NCI-H2029 treated with DMSO at 0.1 percent for 48 hours (cell line): ENCODE measurements around the gene POLR2F.
"Not testable (repeated sequence)": the region's sequence is repeated elsewhere in the genome, so short reads cannot be mapped to it uniquely, and the experiment has no call there.

Source experiments
- DNase-seq: peaks from one replicate; lab custom pipeline; 2025; lab: John Stamatoyannopoulos, UW

POLR2F gene

DNA sequence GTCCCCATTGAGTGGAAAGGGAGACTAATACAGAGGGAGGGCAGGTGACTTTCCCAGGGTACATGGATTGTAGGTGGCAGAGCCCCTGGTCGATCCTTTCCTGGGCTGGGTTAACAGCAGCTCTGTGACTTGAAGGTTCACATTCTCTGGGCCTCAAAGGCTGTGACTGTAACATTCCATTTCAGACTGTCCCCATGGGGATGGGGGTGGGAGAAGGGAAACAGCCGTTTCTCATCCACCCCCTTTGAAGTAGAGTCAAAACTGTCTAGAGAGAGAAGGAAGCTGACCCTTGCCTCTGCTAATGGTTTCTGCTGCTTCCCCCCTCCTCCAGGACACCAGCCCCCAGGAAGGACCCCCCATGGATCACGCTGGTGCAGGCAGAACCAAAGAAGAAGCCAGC lies 28.2 kb upstream of the POLR2F start:
- no peak for DNase-seq

DNA sequence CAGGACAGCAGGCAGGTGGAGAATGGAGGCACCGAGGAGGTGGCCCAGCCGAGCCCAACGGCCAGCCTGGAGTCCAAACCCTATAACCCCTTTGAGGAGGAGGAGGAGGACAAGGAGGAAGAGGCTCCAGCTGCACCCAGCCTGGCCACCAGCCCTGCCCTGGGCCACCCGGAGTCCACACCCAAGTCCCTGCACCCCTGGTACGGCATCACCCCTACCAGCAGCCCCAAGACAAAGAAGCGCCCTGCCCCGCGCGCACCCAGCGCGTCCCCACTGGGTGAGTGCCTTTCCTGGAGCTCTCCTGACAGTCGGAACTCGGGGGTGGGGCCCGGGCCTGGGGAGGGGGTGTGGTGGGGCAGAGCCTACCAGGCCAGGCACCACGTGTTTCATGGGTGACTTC lies 27.7 kb upstream of the POLR2F start:
- no peak for DNase-seq

DNA sequence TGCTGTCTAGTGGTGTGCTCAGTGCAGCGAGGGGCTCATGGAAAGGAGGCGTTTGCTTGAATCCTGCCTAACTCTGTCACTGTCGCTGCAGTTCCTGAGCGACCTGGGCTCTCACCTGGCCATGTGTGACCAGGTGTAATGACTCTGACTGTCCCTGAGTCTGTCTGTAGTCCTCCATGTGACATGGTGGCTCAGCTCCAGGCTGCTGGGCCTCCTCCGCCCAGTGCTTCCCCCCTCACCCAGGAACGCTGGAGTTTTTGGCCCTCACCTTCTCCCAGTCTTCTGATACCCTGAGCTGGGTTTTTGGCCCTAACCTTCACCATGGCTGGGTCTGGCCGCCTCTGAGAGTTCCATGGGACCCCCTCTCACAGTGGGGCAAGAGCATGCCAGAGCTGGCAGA lies 27.1 kb upstream of the POLR2F start:
- no peak for DNase-seq

DNA sequence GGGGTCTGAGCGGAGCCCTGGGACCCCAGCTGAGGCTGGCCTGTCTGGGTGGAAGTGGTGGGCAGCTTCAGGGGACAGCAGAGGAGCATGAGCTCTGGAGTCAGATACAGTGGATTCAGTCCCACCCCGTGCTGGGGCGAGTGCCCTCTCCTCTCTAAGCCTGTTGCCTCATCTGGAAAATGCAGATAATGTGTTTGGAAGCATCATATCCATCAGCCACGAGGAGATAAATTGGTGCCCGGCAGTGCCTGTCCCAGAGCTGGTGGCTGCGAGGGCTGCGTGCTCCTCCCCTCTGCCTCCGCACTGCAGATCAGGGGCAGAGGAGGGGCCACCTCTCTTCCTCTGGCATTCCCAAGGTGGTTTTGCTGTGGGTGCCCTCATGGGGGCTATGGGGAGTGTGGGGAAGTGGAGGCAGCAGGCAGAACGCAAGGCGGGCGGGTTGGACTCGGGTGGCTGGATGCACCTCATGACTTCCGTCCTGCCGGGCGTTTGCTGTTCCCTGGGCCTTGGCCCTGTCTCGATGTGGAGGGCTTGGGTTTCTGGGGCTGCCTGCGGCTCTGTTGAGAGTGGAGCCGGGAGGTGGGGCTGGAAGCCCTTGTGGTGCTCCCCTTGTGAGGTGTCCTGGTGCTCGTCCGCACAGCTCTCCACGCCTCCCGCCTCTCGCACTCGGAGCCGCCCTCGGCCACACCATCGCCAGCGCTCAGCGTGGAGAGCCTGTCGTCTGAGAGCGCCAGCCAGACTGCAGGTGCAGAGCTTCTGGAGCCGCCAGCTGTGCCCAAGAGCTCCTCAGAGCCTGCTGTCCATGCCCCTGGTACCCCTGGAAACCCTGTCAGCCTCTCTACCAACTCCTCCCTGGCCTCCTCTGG lies 26.5 kb upstream of the POLR2F start:
- DNase-seq: no peak

DNA sequence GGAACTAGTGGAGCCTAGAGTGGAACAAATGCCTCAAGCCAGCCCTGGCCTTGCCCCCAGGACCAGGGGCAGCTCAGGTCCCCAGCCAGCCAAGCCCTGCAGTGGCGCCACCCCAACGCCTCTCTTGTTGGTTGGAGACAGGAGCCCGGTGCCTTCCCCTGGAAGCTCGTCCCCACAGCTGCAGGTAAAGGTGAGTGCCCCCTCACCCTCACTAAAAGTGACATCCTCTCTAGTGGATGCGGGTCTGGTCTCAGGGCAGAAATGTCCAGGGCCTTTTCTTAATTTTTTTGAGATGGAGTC lies 25.9 kb upstream of the POLR2F start:
- no peak for DNase-seq

DNA sequence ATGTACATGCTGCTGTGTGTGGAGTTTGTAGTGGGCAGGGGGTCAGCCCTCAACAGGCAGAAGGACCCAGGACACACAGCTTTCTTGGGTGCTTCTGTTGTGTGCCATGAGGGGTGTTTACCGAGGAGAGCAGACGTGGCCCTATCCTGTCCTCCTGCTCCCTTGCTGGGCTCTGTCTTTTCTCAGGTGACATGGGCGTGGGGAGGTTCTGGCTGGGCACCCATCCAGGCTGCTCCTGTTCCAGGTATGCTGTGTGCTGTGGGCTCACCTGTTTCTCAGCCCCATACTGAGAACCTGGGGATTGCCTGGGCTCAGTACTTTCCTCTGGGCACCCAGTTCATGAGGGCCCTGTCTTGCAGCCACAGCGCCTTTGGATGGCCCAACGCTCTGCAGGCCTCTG lies 24.1 kb upstream of the POLR2F start:
- DNase-seq: no peak

DNA sequence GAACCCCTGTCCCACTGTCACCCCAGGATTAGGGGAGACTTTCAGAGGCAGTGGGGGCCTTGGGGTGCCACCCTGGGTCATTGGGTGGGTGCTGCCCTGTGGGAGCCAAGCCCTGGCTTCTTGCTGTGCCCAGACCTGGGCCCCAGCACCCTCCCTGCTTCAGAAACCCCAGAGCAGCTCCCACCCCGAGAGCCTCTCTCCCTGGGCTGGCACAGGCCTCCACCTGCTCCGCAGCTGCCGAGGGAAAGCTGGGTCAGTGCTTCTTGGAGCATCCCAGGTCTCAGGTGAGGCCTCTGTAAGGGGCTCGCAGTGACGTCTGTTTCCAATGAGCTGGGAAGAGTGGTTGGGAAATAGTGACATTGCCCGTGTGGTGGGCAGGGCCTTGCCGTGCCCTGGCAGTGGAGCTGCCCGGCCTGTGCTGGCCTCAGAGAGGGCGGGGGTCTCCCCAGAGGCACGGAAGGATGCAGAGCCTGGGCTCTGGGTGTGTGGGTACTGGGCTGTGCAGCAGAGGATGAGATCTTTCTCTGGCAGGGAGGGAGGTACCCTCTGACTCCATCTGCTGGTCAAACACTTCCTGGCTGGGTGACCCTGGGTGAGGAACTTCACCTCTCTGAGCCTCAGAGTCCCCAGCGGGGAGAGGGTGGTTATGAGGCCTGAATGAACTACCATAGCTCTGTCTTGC lies 23.1 kb upstream of the POLR2F start:
- DNase-seq: no peak

DNA sequence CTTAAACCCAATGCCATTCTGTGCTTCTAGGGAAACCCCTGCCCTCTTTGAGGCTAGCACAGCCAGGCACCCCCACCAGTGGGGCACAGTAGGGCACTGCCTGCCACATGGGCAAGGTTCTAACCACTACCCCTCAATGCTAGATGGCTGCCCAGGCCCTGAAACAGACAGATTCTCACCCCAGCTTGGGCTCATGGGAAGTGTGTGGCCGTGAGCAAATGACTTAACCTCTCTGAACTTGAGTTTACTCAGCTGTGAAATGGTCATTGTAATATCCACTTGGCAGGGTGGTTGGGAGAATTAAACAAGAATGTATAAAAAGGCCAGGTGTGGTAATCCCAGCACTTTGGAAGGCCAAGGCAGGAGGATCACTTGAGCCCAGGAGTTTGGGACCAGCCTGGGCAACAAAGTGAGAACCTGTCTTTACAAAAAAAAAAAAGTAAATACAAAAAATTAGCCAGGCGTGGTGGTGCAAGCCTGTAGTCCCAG lies 22.5 kb upstream of the POLR2F start:
- DNase-seq: no peak

DNA sequence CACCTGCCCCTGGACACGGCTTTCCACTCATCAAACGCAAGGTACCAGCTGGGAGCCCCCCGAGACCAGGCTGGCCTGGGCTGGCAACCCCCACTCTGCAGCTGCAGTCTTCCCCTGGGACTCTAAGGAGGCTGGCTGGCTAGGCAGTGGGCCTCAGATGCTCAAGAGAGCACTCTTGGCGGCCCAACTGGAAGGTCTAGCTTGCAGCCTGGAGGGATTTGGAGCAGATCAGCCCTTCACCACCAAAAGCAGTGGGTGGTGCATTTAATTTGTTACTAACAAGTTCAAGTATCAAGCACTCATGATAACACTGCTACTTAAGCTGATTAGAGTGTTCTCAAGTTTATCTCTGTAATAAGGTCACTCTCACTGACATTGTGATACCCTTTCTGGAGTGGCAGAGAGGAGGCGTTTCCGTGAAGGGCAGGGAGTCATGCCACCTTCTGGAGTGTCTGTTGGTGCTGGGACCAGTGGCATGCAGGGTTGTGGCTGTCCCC lies 21.6 kb upstream of the POLR2F start:
- peak; percentile 10 for DNase-seq

DNA sequence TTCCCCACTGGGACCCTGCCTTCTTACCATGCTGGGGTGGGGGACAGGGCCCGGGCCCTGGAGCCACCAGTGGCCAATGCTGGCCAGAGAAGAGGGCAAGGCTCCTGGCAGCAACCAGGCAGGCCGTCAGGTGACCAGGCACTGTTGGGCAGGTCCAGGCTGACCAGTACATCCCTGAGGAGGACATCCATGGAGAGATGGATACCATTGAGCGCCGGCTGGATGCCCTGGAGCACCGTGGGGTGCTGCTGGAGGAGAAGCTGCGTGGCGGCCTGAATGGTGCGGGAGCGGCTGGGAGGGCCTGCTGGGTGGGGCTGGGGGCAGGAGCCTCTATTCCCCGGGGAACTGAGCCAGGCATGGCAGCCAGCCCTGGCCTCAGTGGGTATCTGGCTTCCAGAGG lies 21.1 kb upstream of the POLR2F start:
- DNase-seq: no peak

DNA sequence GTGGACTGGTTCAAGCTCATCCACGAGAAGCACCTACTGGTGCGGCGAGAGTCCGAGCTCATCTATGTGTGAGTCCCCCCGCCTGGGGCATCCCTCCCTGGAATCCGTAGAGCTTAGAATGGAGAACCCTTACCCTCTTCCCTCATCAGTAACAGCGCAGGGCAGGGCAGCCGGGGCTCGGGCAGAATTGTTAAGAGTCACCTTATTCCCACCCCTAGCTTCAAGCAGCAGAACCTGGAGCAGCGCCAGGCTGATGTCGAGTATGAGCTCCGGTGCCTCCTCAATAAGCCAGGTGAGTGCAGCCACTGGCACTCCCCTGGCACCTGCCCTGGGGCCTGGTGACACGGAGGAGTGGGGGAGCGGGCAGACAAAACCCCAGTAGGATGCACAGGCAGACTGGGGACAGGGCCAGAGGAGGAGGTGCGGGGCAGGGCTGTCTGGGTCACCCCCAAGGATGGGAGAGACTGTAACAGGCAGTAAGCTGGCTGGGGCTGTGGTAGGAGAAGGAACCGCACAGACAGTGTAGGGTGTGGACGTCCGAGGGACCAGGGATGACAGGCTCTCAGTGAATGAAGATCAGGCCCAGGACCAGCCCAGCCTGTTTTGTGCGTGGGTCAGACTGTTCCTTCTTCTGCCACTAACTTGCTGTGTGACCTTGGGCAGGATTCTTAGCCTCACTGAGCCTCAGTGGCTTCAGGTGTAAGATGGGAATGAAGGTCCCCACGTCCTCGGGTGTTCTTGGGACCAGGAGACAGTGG lies 20.5 kb upstream of the POLR2F start:
- peak; percentile 52 for DNase-seq

DNA sequence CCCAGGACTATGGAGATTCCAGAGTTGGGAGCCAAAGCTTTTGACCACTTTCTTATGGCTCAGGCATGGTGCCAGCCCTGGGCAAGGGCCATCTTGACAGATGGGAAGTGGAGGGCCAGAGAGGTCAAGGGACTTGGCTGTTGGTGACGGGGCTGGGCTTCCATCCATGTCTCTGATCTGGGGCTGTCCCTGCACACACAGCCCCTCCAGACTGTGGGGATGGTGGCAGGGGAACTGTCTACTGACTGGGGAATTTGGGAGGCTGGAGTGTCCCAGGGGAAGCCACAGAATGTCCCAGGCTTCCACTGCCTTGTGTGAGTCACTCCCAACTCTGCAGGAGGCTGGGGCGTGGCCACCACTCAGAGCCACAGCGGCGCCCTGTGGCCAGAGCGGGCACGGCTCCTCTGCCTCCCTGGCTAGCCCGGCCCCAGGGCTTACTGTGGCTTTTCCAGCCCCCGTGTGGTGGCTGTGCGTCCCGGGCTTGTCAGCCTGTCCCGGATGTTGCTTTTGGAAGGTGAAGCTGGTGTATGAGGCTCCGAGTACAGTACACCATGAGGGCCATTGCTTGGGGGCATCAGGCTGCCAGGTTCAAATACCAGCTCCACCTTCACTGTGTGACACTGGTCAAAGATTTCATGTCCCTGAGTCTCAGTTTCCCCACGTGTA lies 19.7 kb upstream of the POLR2F start:
- DNase-seq: peak; percentile 19

DNA sequence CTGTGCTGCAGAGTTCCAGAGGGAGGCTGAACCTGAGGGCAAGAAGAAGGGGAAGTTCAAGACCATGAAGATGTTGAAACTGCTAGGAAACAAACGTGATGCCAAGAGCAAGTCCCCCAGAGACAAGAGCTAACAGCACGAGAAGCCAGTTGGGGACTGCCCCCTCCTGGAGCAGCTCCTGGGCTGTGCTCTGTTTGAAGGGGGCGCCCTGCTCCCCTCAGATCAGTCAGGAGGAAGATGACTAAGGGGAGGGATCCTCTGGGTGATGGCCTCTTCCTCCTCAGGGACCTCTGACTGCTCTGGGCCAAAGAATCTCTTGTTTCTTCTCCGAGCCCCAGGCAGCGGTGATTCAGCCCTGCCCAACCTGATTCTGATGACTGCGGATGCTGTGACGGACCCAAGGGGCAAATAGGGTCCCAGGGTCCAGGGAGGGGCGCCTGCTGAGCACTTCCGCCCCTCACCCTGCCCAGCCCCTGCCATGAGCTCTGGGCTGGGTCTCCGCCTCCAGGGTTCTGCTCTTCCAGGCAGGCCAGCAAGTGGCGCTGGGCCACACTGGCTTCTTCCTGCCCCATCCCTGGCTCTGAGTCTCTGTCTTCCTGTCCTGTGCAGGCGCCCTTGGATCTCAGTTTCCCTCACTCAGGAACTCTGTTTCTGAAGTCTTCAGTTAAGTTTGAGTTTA lies 12.7 kb upstream of the POLR2F start:
- DNase-seq: no peak

DNA sequence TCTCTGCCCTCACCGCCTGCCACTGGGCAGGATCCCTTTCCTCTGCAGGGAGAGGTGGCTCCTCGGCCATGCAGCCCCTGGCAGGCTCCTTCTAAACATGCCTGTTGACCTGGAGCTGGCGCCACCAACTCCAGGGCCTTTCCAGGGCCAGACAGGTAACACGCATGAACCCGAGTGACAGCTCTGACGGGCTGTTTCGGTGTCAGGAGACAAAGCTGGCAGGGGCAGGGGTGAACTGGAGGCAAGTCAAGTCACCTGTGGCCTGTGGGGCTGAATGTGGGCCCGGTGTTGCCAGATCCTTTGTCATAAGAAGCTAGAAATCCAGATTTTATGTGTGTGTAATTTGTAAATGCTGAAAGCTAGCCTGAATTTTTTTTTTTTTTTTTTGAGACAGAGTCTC lies 11.4 kb upstream of the POLR2F start:
- no peak for DNase-seq

DNA sequence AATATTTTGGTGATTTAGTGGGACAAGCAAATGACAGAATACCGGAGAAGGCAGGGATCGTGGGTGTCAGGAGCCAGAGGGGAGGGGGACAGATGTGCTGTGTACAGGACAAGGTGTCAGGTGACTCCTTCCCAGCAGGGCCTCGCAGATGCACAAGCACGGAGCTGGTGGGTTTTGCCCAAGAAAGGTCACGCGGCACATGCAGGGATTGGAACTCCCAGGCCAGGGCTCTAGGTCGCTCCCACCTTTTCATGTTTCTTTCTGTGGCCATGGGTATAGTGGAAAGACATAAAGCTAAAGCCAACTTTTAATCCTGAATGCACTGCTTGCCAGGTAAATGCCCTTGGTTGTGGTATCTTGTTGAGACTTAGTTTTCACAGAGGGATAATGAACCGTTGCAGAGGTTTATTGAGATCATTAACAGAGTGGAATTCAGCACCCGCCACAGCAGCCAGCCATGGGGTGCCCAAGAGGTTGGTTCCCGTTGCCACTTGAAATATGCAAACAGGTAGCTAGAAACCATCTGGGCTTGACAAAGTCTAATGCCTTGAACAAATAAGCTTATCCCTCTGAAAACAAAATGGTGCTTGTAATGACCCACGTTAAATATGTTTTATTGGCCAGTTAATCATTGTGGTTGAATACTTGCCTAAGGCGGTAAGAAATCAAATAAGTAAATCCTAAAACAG lies 10.2 kb upstream of the POLR2F start:
- DNase-seq: no peak

DNA sequence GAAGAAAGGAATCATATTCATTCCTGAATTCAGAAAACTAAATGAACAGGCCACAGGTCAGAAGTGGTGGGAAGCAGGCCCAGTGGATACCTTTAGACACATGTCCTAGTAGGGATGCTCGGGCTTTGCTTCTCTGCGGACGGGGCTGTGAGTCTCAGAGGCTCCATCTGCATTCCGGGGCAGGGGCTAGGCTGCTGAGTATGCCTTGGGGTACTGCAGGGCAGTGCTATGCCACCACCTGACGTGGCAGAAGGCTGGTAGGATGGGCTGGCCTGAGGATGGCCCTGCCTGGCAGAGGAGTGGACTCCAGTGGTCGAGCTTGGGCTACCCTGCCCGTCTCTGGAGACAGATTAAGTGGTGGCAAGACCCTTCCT lies 9.7 kb upstream of the POLR2F start:
- DNase-seq: no peak

DNA sequence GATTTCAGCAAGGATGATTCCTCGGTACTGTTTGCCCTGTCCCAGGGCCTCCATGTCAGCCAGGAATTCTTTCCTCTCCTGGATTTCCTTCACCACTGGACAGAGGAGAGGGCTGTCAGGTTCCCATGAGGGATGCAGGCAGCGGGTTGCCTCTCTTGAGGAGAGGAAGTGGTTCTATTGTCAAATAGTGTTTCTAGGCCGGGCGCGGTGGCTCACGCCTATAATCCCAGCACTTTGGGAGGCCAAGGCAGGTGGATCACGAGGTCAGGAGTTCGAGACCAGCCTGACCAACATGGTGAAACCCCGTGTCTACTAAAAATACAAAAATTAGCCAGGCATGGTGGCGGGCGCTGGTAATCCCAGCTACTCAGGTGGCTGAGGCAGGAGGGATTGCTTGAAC lies 9.1 kb upstream of the POLR2F start:
- DNase-seq: not testable (repeated sequence)

DNA sequence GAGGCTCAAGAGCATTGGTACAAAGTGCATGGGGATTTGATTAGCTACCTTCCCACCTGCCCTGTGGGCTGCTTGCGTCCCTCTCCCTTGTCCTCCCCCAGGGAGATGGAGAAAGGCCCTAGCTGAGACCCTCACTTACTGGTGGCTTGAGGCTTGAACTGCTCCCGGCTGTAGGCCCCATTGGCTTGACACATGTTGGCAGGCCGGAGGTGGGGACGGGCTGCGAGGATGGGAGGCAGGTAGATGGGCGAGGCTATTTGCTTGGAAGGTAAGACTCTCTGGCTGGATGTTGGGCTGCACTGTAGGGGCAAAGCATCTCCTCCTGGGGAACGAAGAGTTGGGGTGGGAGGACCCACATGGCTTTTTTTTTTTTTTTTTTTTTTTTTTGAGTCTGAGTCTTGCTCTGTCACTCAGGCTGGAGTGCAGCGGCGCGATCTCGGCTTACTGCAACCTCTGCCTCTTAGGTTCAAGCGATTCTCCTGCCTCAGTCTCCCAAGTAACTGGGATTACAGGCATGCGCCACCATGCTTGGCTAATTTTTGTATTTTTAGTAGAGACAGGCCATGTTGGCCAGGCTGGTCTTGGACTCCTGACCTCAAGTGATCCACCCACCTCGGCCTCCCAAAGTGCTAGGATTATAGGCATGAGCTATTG lies 6.2 kb upstream of the POLR2F start:
- not testable (repeated sequence) for DNase-seq

DNA sequence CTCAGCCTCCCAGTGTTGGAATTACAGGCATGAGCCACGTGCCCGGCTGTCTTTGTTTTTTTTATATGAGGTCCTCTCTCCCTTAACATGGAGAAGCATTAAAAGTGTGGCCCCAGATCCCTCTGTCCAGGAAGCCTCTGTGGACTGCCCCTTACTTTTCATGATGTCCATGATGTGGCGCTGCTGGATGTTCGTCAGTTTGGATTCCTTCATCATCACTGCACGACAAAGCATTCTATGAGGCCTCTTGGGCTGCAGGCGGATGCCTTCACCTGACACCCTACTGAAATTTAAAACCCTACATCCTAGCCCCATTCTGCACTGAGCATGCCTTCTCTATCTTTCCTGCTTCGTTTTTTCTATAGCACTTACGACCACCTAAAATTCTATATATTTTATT lies 2.2 kb upstream of the POLR2F start:
- DNase-seq: no peak

DNA sequence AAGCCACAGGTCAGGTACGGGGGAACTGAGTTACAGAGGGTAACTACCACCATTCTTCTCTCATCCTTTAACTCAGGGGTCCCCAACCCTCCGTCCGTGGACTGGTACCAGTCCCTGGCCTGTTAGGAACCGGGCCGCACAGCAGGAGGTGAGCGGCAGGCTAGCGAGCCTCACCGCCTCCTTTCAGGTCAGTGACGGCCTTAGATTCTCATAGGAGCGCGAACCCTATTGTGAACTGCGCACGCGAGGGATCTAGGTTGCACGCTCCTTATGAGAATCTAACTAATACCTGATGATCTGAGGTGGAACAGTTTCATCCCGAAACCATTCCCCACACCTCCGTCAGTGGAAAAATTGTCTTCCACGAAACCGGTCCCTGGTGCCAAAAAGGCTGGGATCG lies 870 bp upstream of the POLR2F start:
- not testable (repeated sequence) for DNase-seq

DNA sequence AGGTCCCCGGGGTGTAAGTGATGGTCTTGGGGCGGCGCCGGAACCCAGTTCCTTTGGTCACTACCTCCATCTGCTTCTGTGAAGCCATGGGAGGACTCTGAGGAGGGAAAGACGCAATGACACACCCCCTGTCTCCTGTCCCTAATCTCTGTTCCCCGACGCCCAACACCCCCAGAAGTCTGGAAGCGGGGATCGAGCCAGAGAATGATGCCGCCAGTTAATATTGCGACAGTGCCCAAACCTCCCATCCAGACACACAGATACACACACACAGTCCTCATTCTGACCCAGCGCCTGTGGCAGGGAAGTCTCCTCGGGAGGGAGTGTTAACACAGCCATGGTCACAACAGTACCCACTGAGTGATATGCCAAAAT lies 450 bp upstream of the POLR2F start:
- no peak for DNase-seq
